Upper lobe of right lung (tissue), 1 donor: ENCODE measurements around the gene RETREG2. TPM values are rescaled to one million over a fixed set of nuclear protein-coding genes. Genes with fewer than 3 reads are reported as not detected.

Experiments used
- ATAC-seq: fragments of 200-7000 bp; cut with Tn5 transposase; one replicate; pipeline ENCODE4 v1.9.1; 2020; ENCODE audit warnings: mild to moderate bottlenecking, moderate library complexity
- DNase-seq: peaks from one replicate; pipeline ENCODE4 v3.0.0-alpha.2; 2020
- H3K27ac ChIP-seq: fragments of 200-600 bp; one replicate; pipeline ENCODE4 v1.8.0; 2022
- H3K27me3 ChIP-seq: fragments of 200-600 bp; one replicate; pipeline ENCODE4 v1.8.0; 2022; ENCODE audit warnings: mild to moderate bottlenecking
- H3K36me3 ChIP-seq: fragments of 200-600 bp; one replicate; pipeline ENCODE4 v1.8.0; 2022
- H3K4me1 ChIP-seq: fragments of 200-600 bp; one replicate; pipeline ENCODE4 v1.8.0; 2022
- H3K4me3 ChIP-seq: fragments of 200-600 bp; one replicate; pipeline ENCODE4 v1.8.0; 2022; ENCODE audit warnings: mild to moderate bottlenecking
- H3K9me3 ChIP-seq: fragments of 200-600 bp; one replicate; pipeline ENCODE4 v1.8.0; 2022
- CTCF ChIP-seq: fragments of 200-600 bp; IDR thresholded peaks from one replicate; pipeline ENCODE4 v1.8.0; 2022; ENCODE audit warnings: antibody characterized with exemption
- intact Hi-C: fragments of 100-400 bp; cut with DNase I; formaldehyde crosslinking; loops from one replicate; pipeline ENCODE4 v1.11.0; 2022
- total RNA-seq: library from RNA; stranded (reverse); fragmentation: NEBNext Ultra II Directional; extraction: Animal tissue kit (Norgen Biotek cat#: 25700); gene quantifications from one replicate; pipeline ENCODE4 v1.2.1, GENCODE V29; 2021
- donor health status: DM: no; HTN: yes; CAD: no; lungs with severe emphysema.

RETREG2 gene
- total RNA-seq, 1 donor from 2014 or later: 79.8 TPM

- Histone ChIP-seq H3K9me3 (no peaks in the 10 kb centered on the region), H3K36me3 (peaks cover 43% of the 10 kb centered on the region), H3K4me1 (peaks cover 19% of the 10 kb centered on the region), H3K27ac (no peak overlapping the region), H3K27me3 (no peaks in the 10 kb centered on the region), H3K4me3 (no peak overlapping the region)
- DNase-seq (no peak), ATAC-seq (no peak)
- intact Hi-C loops: no loop called here
- no peak for TF ChIP-seq CTCF
These were observed 36.7 kb downstream of the RETREG2 start for GRCh38 chr2:219214786-219215185.

DNA sequence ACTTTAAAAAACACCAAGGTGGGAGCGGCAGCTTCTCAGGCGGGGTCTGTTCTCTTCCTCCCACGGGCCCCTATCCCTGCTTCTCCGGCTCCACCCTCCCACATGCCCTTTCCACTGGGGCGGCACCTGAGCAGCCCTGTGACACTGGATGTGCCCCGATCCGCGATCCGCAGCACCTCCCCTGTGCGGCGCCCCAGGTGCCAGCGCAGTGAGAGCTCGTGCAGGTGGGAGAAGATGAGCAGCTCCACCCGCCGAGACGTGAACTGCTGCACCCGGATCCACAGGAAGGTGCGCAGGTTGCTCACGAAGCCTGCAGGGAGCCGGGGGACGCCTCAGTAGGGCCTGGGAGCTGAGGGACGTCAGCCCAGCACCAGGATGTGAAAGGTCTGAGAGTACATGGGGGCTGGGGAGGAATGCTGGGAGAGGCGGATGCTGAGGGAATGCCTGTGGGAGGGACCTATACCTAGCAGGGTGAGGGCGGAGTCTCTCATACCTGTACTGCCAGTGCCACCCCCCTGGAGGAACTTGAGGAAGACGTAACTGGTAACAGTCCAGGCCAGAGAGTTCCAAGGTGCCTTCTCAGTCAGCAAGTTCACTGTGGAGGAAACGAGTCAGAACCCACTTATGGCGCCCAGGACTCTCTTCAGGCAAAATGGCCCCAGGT lies 37.9 kb downstream of the RETREG2 start:
- H3K9me3 ChIP-seq: no peaks in the 10 kb centered on the region
- H3K27me3 ChIP-seq: no peaks in the 10 kb centered on the region
- DNase-seq (no peak), ATAC-seq (no peak)
- peaks cover 46% of the 10 kb centered on the region for H3K36me3 ChIP-seq
- intact Hi-C loops: no loop called here
- no peak for TF ChIP-seq CTCF
- peaks cover 21% of the 10 kb centered on the region for H3K4me1 ChIP-seq
- no peak overlapping the region for H3K4me3 ChIP-seq
- no peak overlapping the region for H3K27ac ChIP-seq

DNA sequence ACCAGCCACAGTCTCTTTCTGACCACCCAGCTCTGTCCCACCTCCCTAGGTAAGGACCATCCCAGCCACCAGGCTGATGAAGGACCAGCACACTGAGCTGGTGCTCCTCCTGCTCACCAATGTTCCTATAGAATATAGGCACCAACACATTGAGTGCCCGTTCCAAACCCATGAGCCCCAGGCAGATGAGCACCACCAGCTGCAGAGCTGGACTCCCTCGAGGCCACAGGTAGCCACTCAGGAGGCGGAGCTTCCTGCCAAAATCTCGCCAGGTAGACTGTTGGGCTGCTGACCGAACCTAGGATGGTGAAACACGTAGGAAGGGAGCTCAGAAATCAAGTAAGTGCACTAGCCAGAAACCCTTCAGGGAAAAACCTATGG lies 38.5 kb downstream of the RETREG2 start:
- H3K4me1 ChIP-seq: peaks cover 21% of the 10 kb centered on the region
- H3K36me3 ChIP-seq: peaks cover 51% of the 10 kb centered on the region
- ATAC-seq (no peak), DNase-seq (no peak)
- no peak overlapping the region for H3K4me3 ChIP-seq
- intact Hi-C loops: no loop called here
- no peaks in the 10 kb centered on the region for H3K27me3 ChIP-seq
- H3K27ac ChIP-seq: no peak overlapping the region
- no peak for TF ChIP-seq CTCF
- no peaks in the 10 kb centered on the region for H3K9me3 ChIP-seq

- peak overlapping the region; percentile 65 for H3K4me3 ChIP-seq
- peak; percentile 83 for DNase-seq
- no peaks in the 10 kb centered on the region for H3K27me3 ChIP-seq
- peaks cover 21% of the 10 kb centered on the region for H3K4me1 ChIP-seq
- H3K36me3 ChIP-seq: peaks cover 59% of the 10 kb centered on the region
- intact Hi-C loops: no loop called here
- H3K9me3 ChIP-seq: no peaks in the 10 kb centered on the region
- TF ChIP-seq CTCF: no peak
- peak; percentile 67 for ATAC-seq
- peak overlapping the region; percentile 75 for H3K27ac ChIP-seq
These were observed 40.2 kb downstream of the RETREG2 start for GRCh38 chr2:219218217-219218731.

DNA sequence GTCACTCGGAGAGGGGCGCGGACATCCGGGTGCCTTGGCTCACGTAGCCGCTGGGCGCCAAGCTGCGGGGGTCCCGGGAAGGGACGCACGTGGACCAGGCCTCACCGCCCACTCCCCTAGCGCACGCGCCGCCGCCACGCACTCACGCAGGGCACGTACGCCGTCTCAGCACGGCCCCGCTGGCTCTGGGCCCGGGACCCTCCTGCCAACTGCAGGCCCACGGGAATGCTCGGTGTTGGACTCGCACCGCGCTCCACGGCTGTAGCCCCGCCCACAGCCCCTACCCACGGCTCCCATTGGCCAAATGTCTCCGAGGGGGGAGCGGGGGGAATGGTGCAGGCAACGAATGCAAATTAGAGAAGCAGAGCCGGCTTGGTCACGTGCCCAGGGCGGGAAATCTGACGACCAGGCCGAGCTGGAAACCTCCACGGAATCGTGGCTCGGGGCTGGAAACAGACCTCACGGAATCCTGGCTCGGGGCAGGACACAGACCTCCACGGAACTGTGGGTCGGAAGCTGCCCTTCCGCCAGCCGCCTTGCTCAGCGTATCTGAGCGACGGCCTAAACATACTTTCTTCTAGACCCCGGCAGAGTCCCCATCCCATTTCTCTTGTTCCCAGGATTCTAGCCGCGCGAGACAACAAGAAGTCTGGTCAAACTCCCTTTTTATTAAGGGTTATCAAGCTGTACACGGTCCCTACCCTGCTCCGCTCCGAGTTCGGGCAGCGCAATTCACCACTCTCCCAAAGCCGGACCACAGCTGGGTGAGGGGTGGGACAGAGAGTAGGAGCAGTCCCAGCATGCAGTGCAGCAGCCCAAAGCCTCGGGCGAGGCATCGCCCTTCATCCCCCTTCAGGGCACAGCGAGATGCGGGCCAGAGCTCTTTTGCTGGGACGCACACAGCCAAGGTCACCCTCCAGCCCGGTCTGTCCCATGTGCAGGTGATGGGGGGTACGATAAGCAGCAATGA lies 40.9 kb downstream of the RETREG2 start, which contains the start of gene ABCB6:
Gene ABCB6 (minus strand): TSS at position 227 of the 970 bp plus-strand sequence. CDS start 285 bp downstream, outside the sequence.
- DNase-seq (peak; percentile 96), ATAC-seq (peak; percentile 93)
- Histone ChIP-seq H3K9me3 (no peaks in the 10 kb centered on the region), H3K36me3 (peaks cover 59% of the 10 kb centered on the region), H3K4me3 (peak within 1 kb of the TSS; percentile 65), H3K4me1 (peaks cover 21% of the 10 kb centered on the region), H3K27ac (peak within 1 kb of the TSS; percentile 75), H3K27me3 (no peaks in the 10 kb centered on the region)
- intact Hi-C loops: no loop called here
- TF ChIP-seq CTCF: no peak
